Vagina (tissue), 2 donors: Measurements from ENCODE around the gene FHDC1. TPM values are rescaled to one million over a fixed set of nuclear protein-coding genes. Genes with fewer than 3 reads are reported as not detected.

Experiments used
- DNase-seq, 2 donors: peaks; one replicate each; pipeline ENCODE4 v3.0.0-alpha.2; 2017; ENCODE audit errors: extremely low spot score in 2 of 2
- H3K27ac ChIP-seq: fragments of 200-600 bp; sonication (generic); one replicate; pipeline ENCODE4 v1.5.1; 2019
- H3K27me3 ChIP-seq: fragments of 200-600 bp; sonication (generic); one replicate; pipeline ENCODE4 v1.5.1; 2019
- H3K36me3 ChIP-seq, 2 donors: fragments of 200-600 bp; sonication (generic); one replicate each; pipeline ENCODE4 v1.5.1; 2017 to 2019
- H3K4me1 ChIP-seq: fragments of 200-600 bp; sonication (generic); one replicate; pipeline ENCODE4 v1.5.1; 2019
- H3K4me3 ChIP-seq, 2 donors: fragments of 200-600 bp; sonication (generic); 1 replicate in 1 of 2; 2 replicates in 1 of 2; pipeline ENCODE4 v1.5.1; 2016 to 2019
- H3K9me3 ChIP-seq: fragments of 200-600 bp; sonication (generic); one replicate; pipeline ENCODE4 v1.5.1; 2019
- POLR2A ChIP-seq, 2 donors: fragments of 450-650 bp; IDR thresholded peaks; one replicate each; pipeline ENCODE4 v1.6.1; 2017; ENCODE audit warnings: antibody characterized with exemption in 2 of 2, mild to moderate bottlenecking in 2 of 2, moderate library complexity in 2 of 2
- POLR2AphosphoS5 ChIP-seq, 2 donors: sonication (generic); formaldehyde crosslinking; IDR thresholded peaks; one replicate each; pipeline ENCODE4 v1.9.0; 2017; ENCODE audit warnings: antibody characterized with exemption in 2 of 2, mild to moderate bottlenecking in 2 of 2, low read depth in 1 of 2; ENCODE audit not compliant: insufficient read depth in 1 of 2
- intact Hi-C: fragments of 100-400 bp; cut with DNase I; formaldehyde crosslinking; loops from one replicate; pipeline ENCODE4 v1.15.1; 2023
- total RNA-seq: library from RNA; depleted of rRNA; stranded (reverse); fragments of >200 nt; gene quantifications from one replicate; pipeline ENCODE4 v1.2.3, GENCODE V29; 2016
- TF ChIP-seq, protein P1 (sequence below), 3 experiments: fragments of 450-650 bp in 2 of 3; fragments of 200-600 bp in 1 of 3; sonication (generic) in 1 of 3; IDR thresholded peaks; one replicate each; pipeline ENCODE4 v1.5.1; 2017 to 2019; ENCODE audit warnings: antibody characterized with exemption in 3 of 3, mild to moderate bottlenecking in 2 of 3, moderate library complexity in 2 of 3

FHDC1 gene
- total RNA-seq, 1 donor from 2014 or later = 6.4 TPM

- no peak for TF ChIP-seq POLR2AphosphoS5 (IDR thresholded peaks at IDR 0.05; ENCODE audit: insufficient read depth in 1 of 2, low read depth in 1 of 2)
- TF ChIP-seq, protein P1, sequence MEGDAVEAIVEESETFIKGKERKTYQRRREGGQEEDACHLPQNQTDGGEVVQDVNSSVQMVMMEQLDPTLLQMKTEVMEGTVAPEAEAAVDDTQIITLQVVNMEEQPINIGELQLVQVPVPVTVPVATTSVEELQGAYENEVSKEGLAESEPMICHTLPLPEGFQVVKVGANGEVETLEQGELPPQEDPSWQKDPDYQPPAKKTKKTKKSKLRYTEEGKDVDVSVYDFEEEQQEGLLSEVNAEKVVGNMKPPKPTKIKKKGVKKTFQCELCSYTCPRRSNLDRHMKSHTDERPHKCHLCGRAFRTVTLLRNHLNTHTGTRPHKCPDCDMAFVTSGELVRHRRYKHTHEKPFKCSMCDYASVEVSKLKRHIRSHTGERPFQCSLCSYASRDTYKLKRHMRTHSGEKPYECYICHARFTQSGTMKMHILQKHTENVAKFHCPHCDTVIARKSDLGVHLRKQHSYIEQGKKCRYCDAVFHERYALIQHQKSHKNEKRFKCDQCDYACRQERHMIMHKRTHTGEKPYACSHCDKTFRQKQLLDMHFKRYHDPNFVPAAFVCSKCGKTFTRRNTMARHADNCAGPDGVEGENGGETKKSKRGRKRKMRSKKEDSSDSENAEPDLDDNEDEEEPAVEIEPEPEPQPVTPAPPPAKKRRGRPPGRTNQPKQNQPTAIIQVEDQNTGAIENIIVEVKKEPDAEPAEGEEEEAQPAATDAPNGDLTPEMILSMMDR (IDR thresholded peaks at IDR 0.05) = no peak
- intact Hi-C loops = no loop called here
Observed at GRCh38 chr4:153026591-153027346, 90.6 kb downstream of the FHDC1 start.

GRCh38 chr4:153027866-153028265 is 91.7 kb downstream of the FHDC1 start:
- Histone ChIP-seq H3K27ac (no peak overlapping the region), H3K27me3 (no peaks in the 10 kb centered on the region), H3K4me3 (no peak overlapping the region), H3K9me3 (no peaks in the 10 kb centered on the region), H3K36me3 (no peaks in the 10 kb centered on the region), H3K4me1 (peaks cover 6% of the 10 kb centered on the region)
- no peak for DNase-seq
- TF ChIP-seq POLR2AphosphoS5 (IDR thresholded peaks at IDR 0.05; ENCODE audit: insufficient read depth in 1 of 2, low read depth in 1 of 2) = no peak
- TF ChIP-seq, protein P1 (IDR thresholded peaks at IDR 0.05) = no peak
- no peak for TF ChIP-seq POLR2A (IDR thresholded peaks at IDR 0.05)
- intact Hi-C loops = no loop called here

More at GRCh38 chr4:153026591-153027346, 90.6 kb downstream of the FHDC1 start:
- H3K9me3 ChIP-seq = no peaks in the 10 kb centered on the region
- H3K27ac ChIP-seq = no peak overlapping the region
- no peak overlapping the region for H3K4me3 ChIP-seq
- peaks cover 13% of the 10 kb centered on the region for H3K4me1 ChIP-seq
- DNase-seq = no peak
- H3K36me3 ChIP-seq = no peaks in the 10 kb centered on the region
- no peaks in the 10 kb centered on the region for H3K27me3 ChIP-seq

DNA sequence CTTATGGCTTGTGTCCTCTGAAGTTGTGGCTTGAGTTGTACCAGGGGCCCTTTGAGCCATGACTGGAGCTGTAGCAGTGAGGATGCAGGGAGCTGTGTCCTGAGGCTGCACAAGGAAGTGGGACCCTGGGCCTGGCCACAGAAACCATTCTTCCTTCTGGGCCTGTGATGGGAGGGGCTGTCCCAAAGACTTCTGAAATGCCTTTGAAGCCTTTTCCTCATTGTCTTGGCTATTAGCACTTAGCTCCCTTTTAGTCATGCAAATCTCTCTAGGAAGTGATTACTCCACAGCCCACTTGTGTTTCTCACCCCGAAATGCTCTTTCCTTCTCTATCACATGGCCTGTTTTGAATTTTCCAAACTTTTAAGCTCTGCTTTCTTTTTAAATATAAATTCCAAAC is 92.4 kb downstream of the FHDC1 start:
- no peaks in the 10 kb centered on the region for H3K9me3 ChIP-seq
- no peaks in the 10 kb centered on the region for H3K27me3 ChIP-seq
- H3K4me1 ChIP-seq = no peaks in the 10 kb centered on the region
- no peaks in the 10 kb centered on the region for H3K36me3 ChIP-seq
- no peak overlapping the region for H3K27ac ChIP-seq
- no peak overlapping the region for H3K4me3 ChIP-seq
- intact Hi-C loops = no loop called here
- TF ChIP-seq, protein P1 (IDR thresholded peaks at IDR 0.05) = no peak
- TF ChIP-seq POLR2AphosphoS5 (IDR thresholded peaks at IDR 0.05; ENCODE audit: insufficient read depth in 1 of 2, low read depth in 1 of 2) (no peak), POLR2A (IDR thresholded peaks at IDR 0.05) (no peak)
- DNase-seq = no peak

Other genes with a start within 250 kb of the FHDC1 start
- 0.49 TPM for gene TIGD4, start 156.6 kb upstream of the FHDC1 start, total RNA-seq
- gene ARFIP1, start 156.4 kb upstream of the FHDC1 start, total RNA-seq = 19.4 TPM